ENCODE data around the gene CCDC181.
"Not testable (repeated sequence)": the region's sequence is repeated elsewhere in the genome, so short reads cannot be mapped to it uniquely, and the experiment has no call there.

Gene CCDC181

DNA sequence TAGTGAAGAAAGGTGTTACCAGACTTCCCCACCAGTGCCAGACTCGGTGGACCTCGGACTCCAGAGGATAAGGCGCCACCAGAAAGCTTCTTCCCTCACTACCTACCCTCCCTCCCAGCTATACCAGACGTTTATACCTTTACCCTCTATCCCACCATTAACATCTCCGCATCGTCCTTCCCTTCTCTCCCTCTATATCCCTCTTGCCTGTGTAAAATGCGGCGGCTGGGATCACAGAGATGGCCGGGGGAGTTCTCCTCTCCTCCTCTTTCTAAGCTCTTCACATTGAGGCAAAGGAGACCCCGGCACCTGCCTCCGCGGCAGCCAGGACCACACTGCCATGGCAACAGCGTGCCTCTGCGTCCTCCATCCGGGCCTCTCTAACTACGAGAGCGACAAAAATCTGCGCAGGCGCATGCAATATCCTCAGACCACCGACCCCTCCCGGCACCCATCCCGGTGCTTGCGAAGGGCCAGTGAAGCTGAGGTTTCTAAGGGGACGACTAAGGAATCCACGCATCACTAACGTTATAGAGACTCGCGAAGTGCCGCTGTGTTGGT is at the start of gene CCDC181:
Gene CCDC181 (minus strand): TSS at position 394 of the 561 bp plus-strand sequence. CDS start 2,547 bp downstream, outside the sequence.
- no peak for DNase-seq

GRCh38 chr1:169475806-169476387 is 48.6 kb upstream of the CCDC181 start:
- no peak for DNase-seq

GRCh38 chr1:169474302-169474995 is 47.2 kb upstream of the CCDC181 start:
- DNase-seq: no peak

GRCh38 chr1:169473347-169473746 is 46.1 kb upstream of the CCDC181 start:
- no peak for DNase-seq

DNA sequence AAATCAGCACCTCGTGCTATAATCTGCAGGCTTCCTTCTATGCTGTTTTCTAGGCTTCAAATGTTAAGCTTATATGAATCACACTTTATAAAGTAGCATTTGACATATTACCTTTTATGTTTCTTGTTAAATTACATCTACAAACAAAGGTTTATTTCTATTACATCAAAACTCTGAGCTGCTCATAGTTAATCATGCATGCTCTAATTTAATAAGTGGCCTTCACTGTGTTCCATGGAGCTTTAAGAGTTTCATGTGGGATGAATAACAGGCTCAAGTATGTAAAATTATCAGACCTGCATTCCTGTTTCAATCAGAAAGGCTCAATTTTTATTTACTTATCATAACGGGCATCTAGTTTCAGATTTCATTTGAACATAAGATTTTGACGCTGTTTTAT is 45.5 kb upstream of the CCDC181 start:
- DNase-seq: no peak

- DNase-seq: peak; percentile 14
Measured at GRCh38 chr1:169468982-169469381, 41.7 kb upstream of the CCDC181 start.

- peak; percentile 53 for DNase-seq
Measured at GRCh38 chr1:169466259-169467230, 39.3 kb upstream of the CCDC181 start.

DNA sequence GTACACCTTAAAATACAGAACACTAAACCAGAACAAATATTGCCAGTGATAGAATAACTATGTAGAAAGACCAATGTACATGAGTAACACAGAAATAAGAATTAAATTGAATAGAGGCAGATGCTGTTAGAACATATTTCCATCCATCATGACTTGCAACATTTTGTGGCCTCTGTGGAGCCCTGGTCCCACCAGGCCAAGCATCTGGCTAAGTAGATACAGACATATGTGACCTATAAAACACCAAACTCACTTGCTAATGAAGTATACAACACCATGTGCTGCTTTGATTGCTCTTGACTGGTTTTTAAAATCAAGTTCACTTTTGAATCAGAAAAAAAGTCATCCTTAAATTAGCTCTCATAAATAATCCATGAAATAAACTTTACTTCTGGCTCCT is 38.0 kb upstream of the CCDC181 start:
- no peak for DNase-seq

DNA sequence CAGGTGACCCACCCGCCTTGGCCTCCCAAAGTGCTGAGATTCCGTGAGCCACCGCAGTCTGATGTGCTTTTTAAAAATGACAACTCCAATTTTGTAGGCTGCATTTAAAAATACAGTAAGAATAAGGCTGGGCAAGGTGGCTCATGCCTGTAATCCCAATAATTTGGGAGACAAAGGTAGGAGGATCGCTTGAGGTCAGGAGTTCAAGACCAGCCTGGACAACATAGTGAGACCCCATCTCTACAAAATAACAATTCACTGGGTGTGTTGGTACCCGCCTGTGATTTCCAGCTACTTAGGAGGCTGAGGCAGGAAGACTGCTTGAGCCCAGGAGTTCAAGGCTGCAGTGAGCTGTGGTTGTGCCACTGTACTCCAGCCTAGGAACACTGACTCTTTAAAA is 35.1 kb upstream of the CCDC181 start:
- DNase-seq: no peak

DNA sequence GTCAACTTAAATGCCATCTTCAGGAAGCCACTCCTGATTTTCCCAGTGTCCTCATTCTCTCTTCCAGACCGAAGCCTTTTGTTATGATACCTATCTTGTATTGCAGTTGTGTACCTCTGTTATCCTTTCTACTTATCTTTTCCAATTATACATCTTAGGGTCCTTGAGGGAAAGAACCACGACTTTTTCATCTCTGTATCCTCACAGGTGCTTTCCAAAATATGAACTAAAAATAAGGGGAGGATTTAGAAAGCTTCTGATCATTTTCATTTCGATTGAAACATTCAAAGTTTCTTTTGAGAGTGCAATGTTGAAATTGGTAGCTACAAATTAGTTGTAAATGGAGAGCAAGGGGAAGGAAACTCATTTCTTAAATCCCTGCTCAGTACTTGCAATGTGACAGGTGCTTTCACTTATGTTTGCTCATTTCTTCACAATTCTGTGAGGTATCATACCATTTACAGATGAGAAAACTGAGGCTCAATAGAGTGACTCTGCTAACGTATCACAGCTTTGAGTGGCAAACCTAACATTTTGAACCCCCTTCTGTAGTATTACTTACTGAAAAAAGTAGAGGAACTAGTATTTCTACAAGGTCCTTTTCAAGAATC is 34.2 kb upstream of the CCDC181 start:
- DNase-seq: no peak

DNA sequence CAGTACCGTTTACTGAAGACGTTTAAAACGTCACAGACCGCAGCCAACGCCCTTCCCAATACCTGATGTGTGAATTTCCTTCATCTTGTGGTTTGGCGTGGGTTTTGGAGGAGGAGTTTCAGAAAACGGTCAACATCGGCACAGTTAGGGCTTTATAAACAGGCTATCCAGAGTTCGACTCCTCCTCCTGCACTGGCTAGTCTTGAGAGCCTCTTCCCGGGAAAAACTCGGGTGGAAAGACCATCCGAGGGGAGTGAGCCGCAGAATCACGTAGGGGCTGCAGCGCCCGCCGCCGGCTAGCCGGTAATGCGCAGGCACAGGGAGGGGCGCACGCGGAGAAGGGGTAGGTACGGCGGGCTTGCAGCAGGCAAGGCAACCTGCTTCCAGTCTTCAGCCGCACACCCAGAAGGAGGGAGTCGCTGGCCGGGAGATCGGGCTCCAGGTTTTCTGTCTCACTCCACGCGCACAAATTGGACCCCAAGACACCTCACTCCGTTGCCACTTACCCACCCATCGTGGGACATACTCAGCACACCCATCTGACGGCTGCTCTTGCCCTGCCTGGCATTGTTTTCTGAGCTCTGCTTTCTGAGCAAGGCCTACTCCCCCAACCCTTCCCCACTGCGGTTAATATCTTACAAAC is 33.0 kb upstream of the CCDC181 start:
- DNase-seq: peak; percentile 6

DNA sequence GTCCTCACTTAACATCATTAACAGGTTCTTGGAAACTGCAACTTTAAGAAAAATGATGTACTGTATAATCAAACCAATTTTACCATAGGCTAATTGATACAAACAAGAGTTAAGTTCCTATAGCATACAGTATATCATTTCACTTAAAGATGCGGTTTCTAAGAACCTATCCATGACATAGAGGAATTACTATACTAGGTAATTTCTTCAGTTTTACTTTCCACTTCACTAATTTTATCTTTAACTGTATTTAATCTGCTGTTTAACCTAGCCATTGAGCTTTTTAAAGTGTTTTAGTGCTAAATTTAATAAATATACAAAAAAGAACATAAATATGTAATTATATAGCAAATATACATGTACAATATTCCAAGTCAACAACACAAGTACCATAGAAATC is 30.2 kb upstream of the CCDC181 start:
- DNase-seq: no peak

DNA sequence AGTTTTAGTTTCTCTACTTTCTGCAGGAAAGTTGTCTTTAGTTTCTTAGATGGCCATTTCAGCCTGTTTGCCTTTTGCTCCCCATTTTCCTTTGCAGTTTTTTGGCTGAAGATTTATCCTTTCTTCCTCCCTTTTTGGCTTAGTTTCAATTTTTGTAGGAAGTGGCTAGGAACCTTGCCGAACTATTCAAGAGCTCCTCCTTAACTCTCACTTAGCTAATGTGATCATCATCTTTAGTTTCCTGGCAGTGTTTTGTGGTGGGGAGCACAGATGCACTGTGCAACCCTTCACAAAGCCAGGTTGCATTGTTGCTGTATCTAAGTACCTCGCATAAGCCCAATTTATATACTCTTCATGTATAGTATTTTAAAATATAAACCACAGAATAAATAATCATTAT is 28.8 kb upstream of the CCDC181 start:
- DNase-seq: no peak

- no peak for DNase-seq
Measured at GRCh38 chr1:169452921-169453320, 25.6 kb upstream of the CCDC181 start.

DNA sequence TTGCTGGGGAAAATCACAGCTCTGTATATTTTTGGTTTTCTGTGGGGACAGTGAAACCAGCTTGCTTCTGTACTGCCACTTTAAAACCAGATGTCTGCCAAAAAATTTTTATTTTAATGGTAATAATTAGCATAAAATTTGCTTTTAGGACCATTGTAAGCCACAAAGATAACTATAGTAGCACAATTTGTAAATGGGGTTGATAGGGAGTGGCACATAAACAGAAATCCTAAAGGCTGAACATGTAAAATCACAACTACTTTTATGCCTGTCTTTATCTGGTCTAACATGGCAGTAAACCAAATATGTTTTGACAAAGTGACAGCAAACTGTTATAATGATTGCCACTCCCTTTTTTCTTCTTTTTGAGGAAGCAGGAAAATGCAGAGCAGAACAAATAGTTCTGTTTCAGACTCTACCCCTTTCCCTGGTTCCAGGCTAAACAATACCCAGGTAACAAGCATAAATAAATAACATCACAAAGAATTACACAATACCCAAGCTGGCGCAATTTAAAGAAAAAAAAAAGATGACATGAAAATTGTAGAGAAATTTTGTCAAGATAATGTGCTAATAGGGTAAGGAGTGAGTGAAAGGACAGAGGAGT is 24.0 kb upstream of the CCDC181 start:
- no peak for DNase-seq

DNA sequence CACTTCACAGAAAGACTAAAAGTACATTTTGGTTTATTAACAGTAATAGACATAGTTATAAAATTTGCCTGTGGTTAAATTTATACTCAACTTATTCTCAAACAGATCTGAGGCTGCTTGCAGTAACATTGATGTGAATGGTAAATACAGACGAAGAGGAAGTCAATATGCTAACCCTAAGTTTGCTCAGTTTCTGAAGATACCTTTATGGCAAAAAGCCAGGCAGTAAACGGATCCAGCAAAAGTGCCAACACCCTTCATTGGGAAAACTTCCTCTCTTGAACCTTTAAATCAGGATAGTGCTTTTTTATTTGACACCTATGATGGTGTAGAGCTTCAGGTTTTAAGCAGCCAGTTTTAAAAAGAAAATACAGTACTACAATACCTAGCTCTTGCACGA is 16.6 kb upstream of the CCDC181 start:
- DNase-seq: no peak

- no peak for DNase-seq
Measured at GRCh38 chr1:169426174-169426705, 1.0 kb downstream of the CCDC181 start.

DNA sequence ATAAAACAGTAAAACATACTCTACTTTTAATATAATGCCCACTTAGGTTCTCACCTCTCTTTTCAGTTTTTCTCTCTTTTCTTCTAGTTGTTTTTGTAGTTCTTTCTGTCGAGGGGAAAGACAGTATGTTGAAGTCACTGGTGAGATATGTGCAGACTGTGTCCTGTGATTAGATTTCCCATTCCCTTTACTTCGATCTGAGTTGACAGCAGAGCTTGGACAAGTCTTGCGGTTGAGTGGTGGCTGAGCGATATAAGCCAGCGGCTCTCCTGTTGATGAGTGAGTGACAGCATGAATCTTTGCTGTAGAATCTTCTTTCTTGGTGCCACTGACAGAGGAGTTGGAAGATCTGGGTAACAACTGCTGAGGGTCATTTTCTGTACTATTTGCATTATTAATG is 6.0 kb downstream of the CCDC181 start:
- DNase-seq: no peak

DNA sequence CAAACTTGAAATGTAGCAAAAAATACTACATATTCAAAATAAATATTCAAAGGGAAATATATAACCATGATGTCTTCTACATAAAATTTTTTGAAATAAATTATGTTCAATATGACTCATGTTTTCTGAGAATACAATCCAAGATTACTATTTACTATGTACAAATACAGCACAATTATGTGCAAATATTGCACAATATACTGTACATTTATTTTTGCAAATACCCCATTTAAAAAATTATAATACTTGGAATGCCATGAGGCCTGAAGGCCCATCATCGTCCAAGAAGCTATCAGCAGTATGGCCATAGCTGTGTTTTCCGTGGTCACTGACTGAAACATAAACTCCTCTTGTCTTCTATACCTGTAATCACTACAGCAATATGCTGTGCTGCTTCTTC is 12.3 kb downstream of the CCDC181 start:
- no peak for DNase-seq

- not testable (repeated sequence) for DNase-seq
Measured at GRCh38 chr1:169408340-169408739, 18.9 kb downstream of the CCDC181 start.

GRCh38 chr1:169402578-169402977 is 24.7 kb downstream of the CCDC181 start:
- DNase-seq: not testable (repeated sequence)

DNA sequence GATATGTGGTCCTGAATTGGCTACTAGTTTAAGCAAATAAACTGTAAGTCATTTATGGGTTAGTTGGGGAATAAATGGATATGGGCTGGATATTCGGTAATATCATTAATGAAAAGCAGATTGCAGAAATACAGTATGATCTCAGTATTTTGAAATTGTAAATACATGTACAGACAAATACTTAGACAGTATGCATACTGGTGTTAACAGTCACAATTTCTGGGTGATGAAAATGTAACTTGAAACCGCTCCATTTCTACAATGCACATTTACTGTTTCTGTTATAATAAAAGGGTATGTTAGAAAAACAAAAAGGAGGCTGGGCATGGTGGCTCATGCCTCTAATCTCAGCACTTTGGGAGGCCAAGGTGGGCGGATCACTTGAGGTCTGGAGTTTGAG is 31.3 kb downstream of the CCDC181 start:
- no peak for DNase-seq

Data from HCEC 1CT (cell line).